ENCODE results near the gene ADCK2.
"Not testable (repeated sequence)": the region's sequence is repeated elsewhere in the genome, so short reads cannot be mapped to it uniquely, and the experiment has no call there.

Gene ADCK2

DNA sequence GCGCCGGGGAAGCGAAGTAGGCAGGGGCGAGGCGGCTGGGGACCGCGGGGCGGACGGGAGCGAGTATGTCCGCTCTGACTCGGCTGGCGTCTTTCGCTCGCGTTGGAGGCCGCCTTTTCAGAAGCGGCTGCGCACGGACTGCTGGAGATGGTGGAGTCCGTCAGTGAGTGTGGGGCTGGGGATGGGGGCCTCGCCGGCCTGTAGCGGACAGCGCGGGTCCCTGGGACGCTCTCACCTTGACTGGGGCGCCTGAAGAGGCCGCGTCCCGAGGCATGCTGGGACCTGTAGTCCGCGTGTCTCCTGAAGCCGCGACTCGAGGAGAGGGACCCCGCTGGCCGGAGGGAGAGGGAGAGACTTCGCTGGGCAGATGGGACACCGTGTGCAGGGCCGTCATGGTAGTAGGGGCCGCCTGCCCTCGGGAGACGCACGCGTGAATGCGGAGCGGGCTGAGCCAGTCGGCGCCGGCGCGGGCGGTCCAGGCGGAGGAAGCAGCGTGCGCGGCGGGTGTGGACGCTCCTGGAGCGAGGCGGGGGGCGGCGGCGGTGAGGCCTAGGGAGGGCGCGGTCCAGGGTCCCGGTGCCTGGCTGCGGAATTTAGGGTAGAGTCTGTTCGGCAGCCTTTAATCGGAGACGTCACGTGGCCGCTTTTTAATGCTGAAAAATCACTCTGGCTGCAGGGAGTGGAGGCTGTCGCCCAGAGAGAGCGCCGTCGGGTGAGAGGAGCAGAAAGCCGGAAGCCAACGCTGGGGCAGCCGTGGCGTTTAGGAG lies 24.1 kb downstream of the ADCK2 start, which contains the start of gene NDUFB2:
Gene NDUFB2 (plus strand): TSS at position 29 of the 767 bp plus-strand sequence. CDS start 37 bp downstream, at position 66.
- ChIA-PET CTCF (no interaction called here), POLR2A (interaction anchor here (1.0 to 1.4 kb wide), 4 partner anchors 11 to 42 kb away, joined by 3 to 6 read pairs (median 4); no protein-coding TSS in a partner anchor)
- no peak for TF ChIP-seq ARNT (IDR thresholded peaks at IDR 0.05)
- peak; percentile 95 for TF ChIP-seq L3MBTL2 (conservative IDR thresholded peaks at IDR 0.05)
- TF ChIP-seq ELF4 (IDR thresholded peaks at IDR 0.05), result peak; percentile 54; the same call in 1 of the 2 replicates
- DNase-seq (ENCODE audit: extremely low spot score), result peak; percentile 89

DNA sequence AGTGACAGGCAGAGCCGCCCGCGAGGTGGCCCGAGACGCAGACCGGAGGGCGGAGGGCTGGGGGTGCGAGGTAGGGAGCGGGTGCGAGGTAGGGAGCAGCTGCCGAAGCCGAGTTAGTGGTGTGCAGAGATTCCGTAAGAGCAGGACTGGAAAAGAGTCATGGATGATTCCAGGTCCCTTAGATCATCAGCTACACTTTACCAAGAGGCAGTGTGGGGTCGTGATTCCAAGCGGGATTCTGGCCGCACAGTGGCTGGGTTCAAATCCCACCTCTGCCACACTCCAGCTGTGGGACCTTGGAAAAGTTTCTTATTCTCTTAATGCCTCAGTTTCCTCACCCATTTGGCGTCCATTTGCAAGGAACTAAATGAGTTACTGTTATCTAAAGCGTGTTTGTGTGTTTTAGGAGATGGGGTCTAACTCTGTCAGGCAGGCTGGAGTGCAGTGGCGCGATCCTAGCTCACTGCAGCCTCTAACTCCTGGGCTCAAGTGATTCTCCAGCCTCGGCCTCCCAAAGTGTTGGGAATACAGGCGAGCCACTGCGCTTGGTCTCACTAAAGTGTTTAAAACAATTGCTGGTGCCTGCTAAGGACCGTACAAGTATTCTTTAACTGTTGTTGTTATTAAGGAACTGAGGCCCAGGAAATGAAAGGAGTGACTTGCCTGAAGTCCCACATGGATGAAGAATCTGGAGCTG lies 24.9 kb downstream of the ADCK2 start:
- TF ChIP-seq L3MBTL2 (conservative IDR thresholded peaks at IDR 0.05) (no peak), PKNOX1 (IDR thresholded peaks at IDR 0.05) (peak; percentile 95; the same call in 1 of the 2 replicates)
- CTCF ChIA-PET, result no interaction called here
- DNase-seq (ENCODE audit: extremely low spot score), result no peak
- POLR2A ChIA-PET, result interaction anchor here (1.0 kb wide), 2 partner anchors 41 to 375 kb away, joined by 3 read pairs; no protein-coding TSS in a partner anchor

DNA sequence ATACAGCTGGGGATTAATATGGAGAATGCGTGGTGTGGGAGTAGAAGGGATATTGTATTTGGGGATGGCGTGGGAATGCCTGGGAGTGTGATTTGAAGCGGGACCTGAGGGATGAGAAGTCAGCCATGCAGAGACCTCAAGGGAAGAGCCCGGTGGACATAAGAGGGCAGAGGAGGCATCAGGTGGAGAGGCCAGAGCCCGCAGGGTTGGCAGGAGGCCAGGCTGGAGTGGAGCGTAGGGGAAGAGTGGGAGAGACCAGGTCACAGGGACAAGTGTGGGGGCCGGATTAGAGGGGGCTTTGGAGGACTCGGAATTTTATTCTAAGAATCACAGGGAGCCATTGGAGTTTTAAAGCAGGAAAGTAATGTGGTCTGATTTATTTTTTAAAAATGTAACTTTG lies 25.7 kb downstream of the ADCK2 start:
- DNase-seq (ENCODE audit: extremely low spot score), result no peak
- TF ChIP-seq SUZ12 (IDR thresholded peaks at IDR 0.05) (no peak), TARDBP (IDR thresholded peaks at IDR 0.05) (no peak), FOXK2 (IDR thresholded peaks at IDR 0.05) (no peak), HDGF (IDR thresholded peaks at IDR 0.05; ENCODE audit: borderline replicate concordance) (no peak), FOXM1 (IDR thresholded peaks at IDR 0.05; ENCODE audit: borderline replicate concordance) (no peak), FOXA1 (IDR thresholded peaks at IDR 0.05) (no peak), BHLHE40 (IDR thresholded peaks at IDR 0.05; ENCODE audit: borderline replicate concordance) (no peak), ARNT (IDR thresholded peaks at IDR 0.05) (no peak), ELF4 (IDR thresholded peaks at IDR 0.05) (no peak), LEF1 (IDR thresholded peaks at IDR 0.05; ENCODE audit: borderline replicate concordance) (no peak), ZNF384 (IDR thresholded peaks at IDR 0.05) (no peak), SP1 (IDR thresholded peaks at IDR 0.05) (no peak), NFRKB (IDR thresholded peaks at IDR 0.05) (no peak), PKNOX1 (IDR thresholded peaks at IDR 0.05) (no peak), L3MBTL2 (conservative IDR thresholded peaks at IDR 0.05) (no peak), CTBP1 (IDR thresholded peaks at IDR 0.05; ENCODE audit: borderline replicate concordance) (no peak)
- ChIA-PET CTCF (interaction anchor here (0.6 kb wide), 1 partner anchor 272 kb away, joined by 4 read pairs; no protein-coding TSS in a partner anchor), POLR2A (interaction anchor here (1.0 kb wide), 1 partner anchor 374 kb away, joined by 3 read pairs; no protein-coding TSS in a partner anchor)

- TF ChIP-seq BHLHE40 (IDR thresholded peaks at IDR 0.05; ENCODE audit: borderline replicate concordance) (no peak), SP1 (IDR thresholded peaks at IDR 0.05) (no peak), ARNT (IDR thresholded peaks at IDR 0.05) (no peak), FOXK2 (IDR thresholded peaks at IDR 0.05) (no peak), NFRKB (IDR thresholded peaks at IDR 0.05) (no peak), ZNF384 (IDR thresholded peaks at IDR 0.05) (no peak), L3MBTL2 (conservative IDR thresholded peaks at IDR 0.05) (no peak), CTBP1 (IDR thresholded peaks at IDR 0.05; ENCODE audit: borderline replicate concordance) (no peak), SUZ12 (IDR thresholded peaks at IDR 0.05) (no peak), HDGF (IDR thresholded peaks at IDR 0.05; ENCODE audit: borderline replicate concordance) (no peak)
- ChIA-PET POLR2A (no interaction called here), CTCF (interaction anchor here (1.1 kb wide), 1 partner anchor 13 kb away, joined by 4 read pairs; no protein-coding TSS in a partner anchor)
- DNase-seq (ENCODE audit: extremely low spot score), result no peak
Measured at GRCh38 chr7:140702774-140703173, 30.0 kb downstream of the ADCK2 start.

- POLR2A ChIA-PET, result no interaction called here
- CTCF ChIA-PET, result no interaction called here
- no peak for DNase-seq (ENCODE audit: extremely low spot score)
Measured at GRCh38 chr7:140704205-140704604, 31.5 kb downstream of the ADCK2 start.

GRCh38 chr7:140707132-140707531 lies 34.4 kb downstream of the ADCK2 start:
- TF ChIP-seq FOXK2 (IDR thresholded peaks at IDR 0.05) (no peak), LEF1 (IDR thresholded peaks at IDR 0.05; ENCODE audit: borderline replicate concordance) (no peak), ELF4 (IDR thresholded peaks at IDR 0.05) (no peak), TARDBP (IDR thresholded peaks at IDR 0.05) (no peak), ARNT (IDR thresholded peaks at IDR 0.05) (no peak), FOXM1 (IDR thresholded peaks at IDR 0.05; ENCODE audit: borderline replicate concordance) (no peak), PKNOX1 (IDR thresholded peaks at IDR 0.05) (no peak), L3MBTL2 (conservative IDR thresholded peaks at IDR 0.05) (no peak), NFRKB (IDR thresholded peaks at IDR 0.05) (no peak), SP1 (IDR thresholded peaks at IDR 0.05) (no peak), HDGF (IDR thresholded peaks at IDR 0.05; ENCODE audit: borderline replicate concordance) (no peak), ZNF384 (IDR thresholded peaks at IDR 0.05) (no peak), CTBP1 (IDR thresholded peaks at IDR 0.05; ENCODE audit: borderline replicate concordance) (no peak), FOXA1 (IDR thresholded peaks at IDR 0.05) (no peak), BHLHE40 (IDR thresholded peaks at IDR 0.05; ENCODE audit: borderline replicate concordance) (no peak), SUZ12 (IDR thresholded peaks at IDR 0.05) (no peak)
- CTCF ChIA-PET, result no interaction called here
- POLR2A ChIA-PET, result no interaction called here
- DNase-seq (ENCODE audit: extremely low spot score), result no peak

More at GRCh38 chr7:140704205-140704604, 31.5 kb downstream of the ADCK2 start:
- TF ChIP-seq CTBP1 (IDR thresholded peaks at IDR 0.05; ENCODE audit: borderline replicate concordance) (no peak), SUZ12 (IDR thresholded peaks at IDR 0.05) (no peak), FOXK2 (IDR thresholded peaks at IDR 0.05) (no peak), BHLHE40 (IDR thresholded peaks at IDR 0.05; ENCODE audit: borderline replicate concordance) (no peak), ZNF384 (IDR thresholded peaks at IDR 0.05) (no peak), LEF1 (IDR thresholded peaks at IDR 0.05; ENCODE audit: borderline replicate concordance) (no peak), HDGF (IDR thresholded peaks at IDR 0.05; ENCODE audit: borderline replicate concordance) (no peak), ARNT (IDR thresholded peaks at IDR 0.05) (no peak), SP1 (IDR thresholded peaks at IDR 0.05) (no peak), NFRKB (IDR thresholded peaks at IDR 0.05) (no peak), FOXM1 (IDR thresholded peaks at IDR 0.05; ENCODE audit: borderline replicate concordance) (no peak)

- CTCF ChIA-PET; POLR2A ChIA-PET; DNase-seq (ENCODE audit: extremely low spot score): not testable (repeated sequence)
Measured at GRCh38 chr7:140708764-140709163, 36.0 kb downstream of the ADCK2 start.

DNA sequence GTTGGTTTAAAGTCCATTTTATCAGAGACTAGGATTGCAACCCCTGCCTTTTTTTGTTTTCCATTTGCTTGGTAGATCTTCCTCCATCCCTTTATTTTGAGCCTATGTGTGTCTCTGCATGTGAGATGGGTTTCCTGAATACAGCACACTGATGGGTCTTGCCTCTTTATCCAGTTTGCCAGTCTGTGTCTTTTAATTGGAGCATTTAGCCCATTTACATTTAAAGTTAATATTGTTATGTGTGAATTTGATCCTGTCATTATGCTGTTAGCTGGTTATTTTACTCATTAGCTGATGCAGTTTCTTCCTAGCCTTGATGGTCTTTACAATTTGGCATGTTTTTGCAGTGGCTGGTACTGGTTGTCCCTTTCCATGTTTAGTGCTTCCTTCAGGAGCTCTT lies 39.6 kb downstream of the ADCK2 start:
- DNase-seq (ENCODE audit: extremely low spot score); CTCF ChIA-PET; POLR2A ChIA-PET: not testable (repeated sequence)

Data from HEK293T (cell line).